CD4-positive, alpha-beta T cell treated with Interleukin-6 at 100 ng/mL for 8 hours (primary cell): Measurements from ENCODE around the gene CYB5B.
A peak's percentile ranks its signal among the peaks of the same experiment; 100 is the strongest.

Source experiments
- DNase-seq: peaks from one replicate; pipeline ENCODE4 v3.0.0-alpha.2; 2020; ENCODE audit warnings: mixed read lengths, low spot score

CYB5B gene, protein sequence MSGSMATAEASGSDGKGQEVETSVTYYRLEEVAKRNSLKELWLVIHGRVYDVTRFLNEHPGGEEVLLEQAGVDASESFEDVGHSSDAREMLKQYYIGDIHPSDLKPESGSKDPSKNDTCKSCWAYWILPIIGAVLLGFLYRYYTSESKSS

DNA sequence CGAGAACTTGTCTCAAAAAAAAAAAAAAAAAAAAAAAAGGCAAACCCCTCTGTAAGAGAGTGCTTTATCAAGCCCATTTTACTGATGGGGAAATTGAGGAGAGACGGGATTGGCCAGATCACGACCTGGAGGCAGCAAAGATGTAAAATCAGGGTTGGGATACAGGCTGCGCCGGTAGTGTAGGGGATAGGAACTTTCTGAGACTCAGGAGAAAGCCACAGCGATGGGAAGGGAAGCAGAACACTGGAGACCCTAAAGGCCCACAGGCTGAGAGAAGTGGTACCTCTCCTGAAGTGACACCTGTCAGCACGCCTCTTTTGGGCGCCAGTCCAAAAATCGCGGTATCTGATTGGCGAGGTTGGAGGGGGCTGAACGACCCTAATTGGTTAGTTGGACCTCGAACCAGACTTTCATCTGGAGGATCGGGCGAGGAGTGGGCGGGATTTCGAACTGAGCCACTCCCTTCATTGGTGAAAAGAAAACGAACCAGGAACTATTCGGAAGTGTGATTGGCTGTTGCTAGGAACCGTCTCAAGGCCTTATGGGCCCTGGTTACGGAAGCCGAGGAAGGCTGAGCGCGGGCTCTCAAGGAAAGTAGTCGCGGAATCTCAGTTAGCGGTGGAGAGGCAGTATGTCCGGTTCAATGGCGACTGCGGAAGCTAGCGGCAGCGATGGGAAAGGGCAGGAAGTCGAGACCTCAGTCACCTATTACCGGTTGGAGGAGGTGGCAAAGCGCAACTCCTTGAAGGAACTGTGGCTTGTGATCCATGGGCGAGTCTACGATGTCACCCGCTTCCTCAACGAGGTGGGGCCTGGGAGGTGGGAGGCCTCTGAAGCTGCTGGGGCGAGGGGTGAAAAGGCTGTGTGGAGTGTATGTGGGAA, at the start of gene CYB5B:
TSS of gene CYB5B (plus strand) at position 567 of the 882 bp plus-strand sequence. CDS start at position 632, 65 bp downstream.
- DNase-seq = peak; percentile 97

DNA sequence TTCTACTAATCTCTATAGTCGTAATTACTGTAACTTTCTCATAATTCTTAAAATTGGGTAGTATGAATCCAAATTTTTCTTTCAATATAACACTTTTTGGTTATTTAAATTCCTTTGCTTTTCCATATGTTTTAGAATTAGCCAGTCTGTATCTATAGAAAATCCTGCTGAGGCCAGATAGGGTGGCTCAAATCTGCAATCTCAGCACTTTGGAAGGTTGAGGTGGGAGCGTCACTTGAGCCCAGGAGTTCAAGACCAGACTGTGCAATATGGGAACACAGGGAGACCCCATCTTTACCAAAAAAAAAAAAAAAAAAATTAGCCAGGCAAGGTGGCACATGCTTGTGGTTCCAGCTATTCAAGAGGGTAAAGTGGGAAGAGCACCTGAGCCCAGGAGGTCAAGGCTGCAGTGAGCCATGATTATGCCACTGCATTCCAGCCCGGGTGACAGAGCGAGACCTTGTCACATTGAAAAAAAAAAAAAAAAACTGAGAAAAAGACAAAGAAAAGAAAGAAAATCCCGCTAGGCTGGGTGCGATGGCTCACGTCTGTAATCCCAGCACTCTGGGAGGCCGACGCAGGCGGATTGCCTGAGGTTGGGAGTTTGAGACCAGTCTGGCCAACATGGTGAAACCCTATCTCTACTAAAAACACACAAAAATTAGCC, 47.9 kb upstream of the CYB5B start:
- no peak for DNase-seq

DNA sequence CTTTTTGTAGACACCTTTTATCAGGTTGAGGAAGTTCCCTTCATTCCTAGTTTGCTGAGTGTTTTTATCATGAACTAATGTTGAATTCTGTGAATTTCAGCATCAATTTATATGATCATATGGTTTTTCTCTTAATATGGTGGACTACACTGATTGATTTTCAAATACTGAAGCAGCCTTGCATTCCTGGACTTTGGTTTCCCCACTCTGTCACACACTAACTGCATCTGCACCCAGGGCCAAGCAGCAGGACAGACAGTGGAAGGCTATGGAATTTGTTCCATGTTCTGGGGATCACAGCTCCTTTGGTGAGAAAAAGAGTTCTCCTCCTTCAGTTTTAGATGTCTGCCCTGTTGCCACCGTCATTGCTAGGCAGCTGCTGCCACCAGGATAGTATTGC, 46.4 kb upstream of the CYB5B start:
- no peak for DNase-seq

DNA sequence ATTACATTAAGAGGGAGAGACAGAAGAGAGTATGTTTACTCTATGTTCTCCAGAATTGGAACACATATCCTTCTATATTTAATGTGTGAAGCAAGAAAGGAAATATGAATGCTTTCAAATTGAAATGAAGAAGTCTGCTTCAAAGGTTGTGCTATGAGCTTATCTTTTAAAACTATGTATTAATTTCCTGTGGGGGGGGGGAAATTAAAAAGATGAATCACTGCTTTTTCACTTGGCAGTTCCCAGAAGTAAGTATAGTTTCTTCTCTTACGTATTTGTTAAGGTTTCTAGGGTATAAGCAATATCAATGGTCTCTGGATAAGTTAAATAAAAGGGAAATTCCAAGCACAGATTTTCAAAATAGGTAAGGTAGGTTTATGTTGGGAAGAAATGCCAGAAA, 45.7 kb upstream of the CYB5B start:
- DNase-seq = no peak

DNA sequence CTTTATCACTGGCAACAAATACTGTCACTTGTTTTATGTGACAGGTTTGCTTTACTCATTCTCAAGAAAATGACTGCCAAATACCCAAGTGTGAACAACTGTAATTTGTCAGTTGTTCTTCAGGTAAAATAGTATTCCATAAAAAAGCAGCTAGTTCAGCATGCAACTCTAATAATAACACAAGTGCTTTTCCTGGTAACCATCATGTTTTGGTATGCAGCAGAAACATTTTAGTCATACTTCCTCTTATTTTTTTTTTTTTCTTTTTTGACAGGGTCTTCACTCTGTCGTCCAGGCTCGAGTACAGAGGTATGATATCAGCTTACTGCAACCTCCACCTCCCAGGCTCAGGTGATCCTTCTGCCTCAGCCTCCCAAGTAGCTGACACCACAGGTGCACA, 43.2 kb upstream of the CYB5B start:
- DNase-seq = no peak

DNA sequence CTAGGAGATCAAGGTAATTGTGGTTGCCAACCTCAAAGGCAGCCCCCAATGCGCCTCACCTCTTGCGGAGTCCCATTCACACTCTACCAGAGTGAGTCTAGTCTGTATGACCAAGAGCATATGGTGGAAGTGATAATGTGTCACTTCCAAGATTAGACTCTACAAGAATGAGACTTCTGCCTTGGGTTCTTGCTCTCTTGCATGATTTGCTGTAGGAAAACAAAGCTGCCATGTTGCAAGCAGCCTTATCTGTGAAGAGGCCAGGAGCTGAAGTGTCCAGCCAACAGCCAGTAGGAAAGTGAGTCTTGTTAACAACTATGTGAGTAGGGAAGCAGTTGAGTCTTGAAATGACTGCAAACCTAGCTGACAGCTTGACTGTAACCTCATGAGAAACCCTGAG, 42.0 kb upstream of the CYB5B start:
- DNase-seq = no peak

DNA sequence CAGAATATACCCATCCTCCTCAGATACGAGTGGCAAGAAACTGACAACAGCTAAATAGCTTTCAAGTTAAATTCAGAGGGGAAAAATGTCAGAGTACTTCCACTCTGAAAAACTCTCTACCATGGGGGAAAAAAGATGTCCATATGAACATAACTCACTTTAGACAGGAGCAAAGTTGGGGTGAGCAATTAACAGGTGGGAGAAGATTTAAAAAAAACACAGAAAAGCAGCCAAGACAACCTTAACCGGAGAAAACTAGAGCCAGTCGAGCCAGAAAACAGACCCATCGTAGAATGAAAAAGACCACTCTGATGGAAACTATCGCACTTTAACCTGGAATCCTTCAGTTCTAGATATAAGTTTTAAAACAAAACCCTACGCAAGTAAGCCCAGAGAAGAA, 39.4 kb upstream of the CYB5B start:
- no peak for DNase-seq

DNA sequence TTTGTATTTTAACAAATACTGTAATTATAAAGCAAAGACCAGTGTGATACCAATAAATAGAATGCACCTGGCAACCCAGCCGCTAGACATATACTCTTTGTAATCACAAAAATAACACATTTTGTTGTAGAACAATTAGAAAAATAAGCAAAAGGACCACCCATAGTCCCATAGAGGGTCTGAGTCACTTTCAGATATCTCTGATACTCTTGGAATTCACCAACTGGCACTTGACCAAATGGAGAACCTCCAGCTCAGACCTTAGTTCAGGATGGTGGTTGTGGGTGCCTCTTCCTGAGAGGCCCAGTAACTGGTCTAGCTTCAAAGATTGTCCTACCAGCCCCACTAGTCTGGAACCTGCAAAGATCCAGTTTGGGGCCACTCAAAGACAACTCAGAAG, 37.8 kb upstream of the CYB5B start:
- no peak for DNase-seq

DNA sequence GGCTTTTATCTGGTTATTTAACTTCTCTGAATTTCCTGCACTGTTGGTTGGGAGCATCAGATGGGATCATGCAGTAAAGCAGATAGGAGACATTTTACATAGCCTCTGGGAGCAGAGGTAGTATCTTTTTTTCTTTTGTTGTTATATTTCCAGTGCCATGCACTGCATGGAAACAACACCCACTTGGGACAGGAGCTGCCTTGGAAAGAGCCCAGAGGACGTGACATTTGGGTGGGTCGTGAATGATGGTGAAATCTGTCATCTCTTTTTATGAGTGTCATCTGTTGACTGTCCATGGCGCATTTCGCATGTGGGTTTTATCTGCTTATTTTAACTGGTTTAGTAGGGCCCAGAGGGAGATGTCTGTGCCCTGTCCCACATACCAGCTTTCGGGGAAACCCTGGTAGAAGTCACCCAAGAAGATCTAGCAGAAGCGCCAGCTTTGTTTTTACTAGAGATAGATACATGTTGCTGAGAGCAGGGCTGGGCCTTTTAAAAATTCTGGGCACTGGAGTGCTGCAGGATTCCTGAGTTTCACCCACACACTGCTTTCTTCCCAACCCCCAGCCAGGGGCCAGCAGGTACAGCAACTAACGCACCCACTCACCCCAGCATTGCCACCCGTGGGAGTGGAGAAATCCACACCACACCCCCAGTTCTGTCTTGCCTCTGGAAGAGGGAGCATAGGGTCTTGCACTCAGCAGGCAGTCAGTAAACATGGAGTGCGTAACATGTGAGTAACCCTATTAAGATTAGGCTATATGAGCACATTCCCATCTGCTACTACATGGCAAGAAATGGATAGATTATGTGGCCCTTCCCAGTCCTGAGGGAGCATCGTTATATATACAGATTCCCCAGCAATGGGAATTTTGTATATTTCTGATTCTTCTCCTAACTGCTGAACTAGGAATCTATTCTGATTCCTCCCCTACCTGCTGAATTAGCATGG, 30.2 kb upstream of the CYB5B start:
- no peak for DNase-seq

DNA sequence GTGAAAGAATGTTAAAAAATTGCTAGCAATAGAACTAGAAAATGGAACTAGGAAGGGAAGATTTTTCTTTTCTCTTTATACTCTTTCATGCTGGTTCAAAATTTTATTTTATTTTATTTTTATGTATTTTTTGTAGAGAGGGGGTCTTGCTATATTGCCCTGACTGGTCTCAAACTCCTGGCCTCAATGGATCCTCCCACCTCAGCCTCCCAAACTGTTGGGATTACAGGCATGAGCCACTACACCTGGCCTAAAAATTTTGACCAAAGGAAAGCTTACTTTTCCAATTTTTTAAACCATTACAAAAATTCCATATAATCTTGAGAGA, 28.6 kb upstream of the CYB5B start:
- DNase-seq = no peak

DNA sequence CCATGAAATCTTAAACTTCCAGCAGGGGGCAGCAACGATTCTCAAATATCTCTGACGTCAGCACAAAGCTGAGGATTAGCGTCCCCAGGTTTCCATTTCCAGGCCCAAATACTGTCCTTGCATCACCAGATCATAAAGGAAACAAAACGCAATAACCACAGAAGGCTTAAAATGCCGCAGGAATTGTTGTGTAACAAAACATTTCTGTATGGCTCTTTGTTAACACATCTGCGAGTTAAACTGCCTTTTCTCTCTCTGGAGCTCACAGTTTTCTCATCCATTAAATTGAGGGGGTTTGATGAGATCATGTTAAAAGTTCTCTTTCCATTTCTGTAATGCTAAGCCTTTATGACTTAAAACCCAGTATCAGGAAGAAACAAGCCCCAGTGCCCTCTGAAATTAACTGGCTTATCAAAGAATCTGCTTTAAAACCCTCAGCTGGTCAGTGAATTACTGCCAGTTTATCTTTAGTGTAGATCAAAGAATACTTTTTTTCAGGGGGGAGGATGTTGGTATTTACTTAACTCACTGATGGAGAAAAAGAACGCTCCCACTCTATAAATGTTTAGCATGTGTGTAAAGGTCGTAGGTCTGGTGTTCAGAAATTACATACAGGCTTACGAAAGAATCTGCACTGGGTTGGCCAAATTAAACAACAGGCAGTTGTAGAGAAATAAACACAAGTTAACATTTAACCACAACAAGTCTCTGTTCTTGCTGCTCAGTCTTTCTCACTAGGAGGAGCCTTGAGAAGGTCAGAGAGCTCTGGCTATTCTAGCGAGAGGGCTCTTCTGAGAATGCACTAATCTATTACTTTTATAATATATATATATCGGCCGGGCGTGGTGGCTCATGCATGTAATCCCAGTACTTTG, 28.0 kb upstream of the CYB5B start:
- peak; percentile 65 for DNase-seq

DNA sequence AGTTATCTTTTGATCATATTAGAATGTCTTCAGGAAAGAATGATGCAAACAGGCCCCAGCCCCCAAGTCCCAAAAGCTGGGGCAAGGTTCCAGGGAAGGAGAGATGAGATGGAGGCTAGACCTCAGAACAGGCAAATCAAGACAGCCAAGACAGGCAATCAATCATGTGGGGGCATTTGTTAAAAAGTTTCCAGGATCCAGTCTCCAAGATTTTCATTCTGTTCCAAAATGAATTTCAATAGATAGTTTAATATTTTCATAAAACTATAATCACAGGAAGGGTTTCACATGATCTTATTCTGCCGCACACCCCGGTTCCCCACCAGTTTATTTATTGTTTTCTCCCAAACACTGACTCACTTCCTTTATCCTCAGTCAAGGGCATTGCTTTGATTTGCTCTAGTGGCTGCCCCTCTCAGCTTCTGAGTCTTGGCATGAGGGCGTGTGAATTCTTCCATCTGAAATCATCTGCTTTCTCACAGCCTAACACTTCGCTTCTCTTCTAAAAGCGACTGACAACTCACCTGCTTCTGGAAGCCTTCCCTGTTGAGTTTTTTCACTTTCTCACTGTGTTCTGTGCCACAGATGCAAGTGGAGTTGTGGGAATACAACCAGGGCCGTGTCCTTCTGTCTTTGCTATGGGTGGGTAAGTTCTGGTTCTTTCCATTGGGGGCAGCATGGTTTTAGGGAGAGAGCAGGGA, 26.4 kb upstream of the CYB5B start:
- no peak for DNase-seq

DNA sequence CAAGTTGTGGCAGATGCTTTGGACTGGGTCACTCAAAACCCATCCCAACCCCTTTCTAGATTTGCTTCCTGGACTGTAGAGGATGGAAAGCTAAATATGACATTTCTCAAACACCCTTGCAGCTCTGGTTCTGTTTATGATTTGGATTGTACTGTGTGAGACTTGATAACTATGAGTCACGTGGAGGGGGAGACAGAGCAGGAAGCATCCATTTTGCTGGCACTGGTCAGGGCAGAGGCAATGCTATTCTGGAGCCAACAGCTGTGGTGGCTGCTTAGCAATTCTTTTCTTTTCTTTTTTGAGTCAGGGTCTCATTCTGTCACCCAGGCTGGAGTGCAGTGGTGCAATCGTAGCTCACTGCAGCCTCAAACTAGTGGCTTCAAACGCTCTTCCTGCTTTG, 25.1 kb upstream of the CYB5B start:
- no peak for DNase-seq

DNA sequence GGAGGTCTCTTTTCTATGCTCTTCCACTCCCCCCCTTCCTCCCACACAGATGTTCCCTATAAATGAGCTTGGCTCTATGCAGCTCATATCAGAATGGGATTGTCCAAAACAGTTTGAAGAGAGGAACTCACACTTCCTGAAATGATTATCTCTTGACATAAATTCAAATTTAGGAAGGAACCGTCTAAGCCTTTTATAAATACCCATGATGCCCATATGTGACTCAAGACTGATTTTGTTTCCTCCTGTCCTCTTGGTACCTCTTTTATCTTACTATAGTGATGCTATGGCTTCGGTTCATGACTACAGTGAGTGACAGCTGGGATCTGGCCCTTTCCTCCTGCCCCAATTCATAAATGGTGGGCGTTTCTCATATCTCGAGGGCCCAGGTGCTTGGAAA, 22.0 kb upstream of the CYB5B start:
- no peak for DNase-seq

DNA sequence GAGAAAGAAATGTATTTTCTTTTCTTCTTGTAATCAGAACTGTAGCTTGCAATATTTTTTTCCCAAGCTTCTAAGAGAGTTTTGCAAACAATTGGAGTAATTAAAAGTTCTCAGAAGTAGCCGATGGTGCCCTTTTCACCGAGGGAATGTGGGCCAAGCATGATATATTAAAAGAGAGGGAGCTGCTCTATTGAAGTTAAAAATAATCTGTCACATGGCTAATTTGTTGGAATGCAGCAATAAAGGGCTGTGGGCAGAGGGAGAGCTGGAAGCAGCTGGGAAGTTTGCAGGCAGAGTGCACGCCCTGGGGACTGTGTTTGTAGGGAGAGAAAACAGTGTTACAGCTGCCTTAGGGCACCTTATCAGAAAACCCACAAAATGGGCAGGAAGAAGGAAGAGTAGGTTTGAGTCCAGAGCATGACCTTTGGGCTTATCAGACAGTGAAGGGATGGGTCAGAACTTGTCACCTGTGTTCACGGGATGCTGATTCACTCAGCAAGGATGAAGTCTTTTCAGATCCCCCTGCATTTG, 20.1 kb upstream of the CYB5B start:
- DNase-seq = no peak

DNA sequence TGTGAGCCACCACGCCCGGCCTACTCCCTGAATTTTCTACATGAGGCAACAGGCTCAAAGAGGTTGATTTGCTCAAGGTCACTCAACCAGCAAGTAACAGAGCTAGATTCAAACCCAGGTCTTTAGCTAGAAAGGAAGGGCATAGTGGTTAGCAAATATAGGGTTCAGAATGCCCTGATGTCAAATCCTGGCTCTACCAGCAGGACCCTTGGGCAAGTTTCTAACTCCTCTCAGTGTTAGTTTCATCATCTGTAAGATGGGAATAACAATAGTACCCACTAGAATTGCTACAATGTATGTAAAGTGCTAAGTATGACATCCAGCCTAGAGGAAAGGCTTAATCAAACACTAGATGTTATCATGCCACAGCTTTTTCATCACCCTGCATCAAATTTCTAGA, 19.1 kb upstream of the CYB5B start:
- no peak for DNase-seq

DNA sequence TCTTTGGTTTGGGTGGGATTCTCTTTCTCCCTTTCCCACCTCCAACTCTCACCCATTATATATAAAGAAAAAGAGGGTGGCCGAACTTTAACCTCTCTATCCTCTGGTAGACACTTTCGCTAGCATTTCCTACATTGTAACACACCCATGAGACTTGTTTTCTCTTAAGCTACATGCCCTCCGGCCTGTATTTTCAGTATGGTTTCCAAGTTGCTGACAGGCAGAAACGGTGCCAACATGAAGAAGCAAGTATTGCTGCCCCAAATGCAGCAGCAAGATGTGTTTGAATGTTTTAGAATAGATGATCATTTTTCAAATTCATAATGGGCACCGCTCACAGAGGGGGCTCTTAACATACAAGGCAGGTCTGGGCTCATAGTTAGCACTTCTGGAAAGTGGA, 18.7 kb upstream of the CYB5B start:
- no peak for DNase-seq

DNA sequence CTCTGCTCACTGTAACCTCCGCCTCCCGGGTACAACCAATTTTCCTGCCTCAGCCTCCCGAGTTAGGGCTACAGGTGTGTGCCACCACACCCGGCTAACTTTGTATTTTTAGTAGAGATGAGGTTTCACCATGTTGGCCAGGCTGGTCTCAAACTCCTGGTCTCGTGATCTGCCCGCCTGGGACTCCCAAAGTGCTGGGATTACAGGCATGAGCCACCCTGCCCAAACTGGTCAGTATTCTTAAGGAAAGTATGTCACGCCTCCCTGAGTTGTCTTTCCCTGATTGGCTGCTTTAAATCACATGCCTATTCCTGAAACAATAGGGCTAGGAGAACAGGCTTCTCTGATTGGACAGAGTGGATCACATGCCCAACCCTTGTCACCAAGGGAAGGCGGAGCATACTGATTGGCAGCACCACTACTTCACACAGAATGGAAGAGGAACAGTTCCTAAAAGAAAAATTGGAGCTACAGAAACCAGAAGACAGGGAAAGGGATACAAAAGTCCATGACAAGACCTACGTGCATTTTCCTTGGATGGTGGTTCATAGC, 17.6 kb upstream of the CYB5B start:
- no peak for DNase-seq

DNA sequence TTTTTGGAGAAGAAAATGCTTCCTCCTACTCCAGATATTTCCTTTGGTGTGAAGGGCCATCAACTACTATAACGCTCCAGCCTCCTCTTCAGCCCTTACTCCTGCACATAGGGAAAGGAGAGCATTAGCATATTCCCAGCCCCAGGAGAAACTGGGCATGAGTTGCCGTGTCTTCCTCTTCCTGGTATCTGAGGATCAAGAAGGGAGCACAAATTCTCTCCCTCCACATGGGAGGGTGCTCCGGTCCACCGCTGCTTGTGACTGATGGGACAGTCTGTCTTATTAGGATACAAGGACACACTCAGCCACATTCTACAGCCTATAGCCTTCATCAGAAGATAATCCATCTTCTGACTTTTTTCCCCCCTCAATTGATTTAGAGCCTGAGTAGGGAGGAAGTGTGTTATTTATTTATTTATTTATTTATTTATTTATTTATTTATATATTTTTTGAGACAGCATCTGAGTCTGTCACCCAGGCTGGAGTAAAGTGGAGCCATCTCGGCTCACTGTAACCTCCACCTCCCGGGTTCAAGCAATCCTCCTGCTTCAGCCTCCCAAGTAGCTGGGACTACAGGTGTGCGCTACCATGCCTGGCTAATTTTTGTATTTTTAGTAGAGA, 16.6 kb upstream of the CYB5B start:
- DNase-seq = no peak

DNA sequence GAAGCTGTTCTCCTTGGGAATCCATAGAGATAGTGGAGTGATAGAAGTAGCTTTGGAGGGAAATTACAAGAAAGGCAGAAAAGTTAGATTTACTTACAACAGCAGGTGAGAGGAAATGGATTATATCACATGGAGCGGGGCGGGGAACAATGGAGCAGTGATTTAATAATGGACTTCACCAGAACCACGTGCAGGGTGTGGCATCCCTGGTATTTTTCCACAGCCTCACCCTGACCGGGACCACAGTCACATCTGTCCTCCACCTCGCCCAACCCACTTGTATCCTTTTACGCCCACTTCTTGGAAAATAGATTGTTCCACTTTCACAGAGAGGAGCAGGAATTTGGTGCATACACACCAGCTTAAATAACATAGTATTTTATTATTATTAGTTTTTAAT, 15.9 kb upstream of the CYB5B start:
- DNase-seq = no peak
